HG03442 (cell line): ENCODE data around the gene NEK7.
A peak's percentile ranks its signal among the peaks of the same experiment; 100 is the strongest.

Source experiments
- ATAC-seq: cut with Tn5 transposase; IDR thresholded peaks from one replicate; pipeline ENCODE4 v1.9.1; 2021; ENCODE audit warnings: mild to moderate bottlenecking, moderate library complexity; ENCODE audit not compliant: unreplicated experiment

NEK7 gene

GRCh38 chr1:198253259-198253658 is 96.5 kb downstream of the NEK7 start:
- peak; percentile 67 for ATAC-seq

- peak; percentile 98 for ATAC-seq
These were observed 96.9 kb downstream of the NEK7 start for GRCh38 chr1:198253668-198254067.

- ATAC-seq: no peak
These were observed 97.7 kb downstream of the NEK7 start for GRCh38 chr1:198254521-198254920.

- no peak for ATAC-seq
These were observed 98.2 kb downstream of the NEK7 start for GRCh38 chr1:198254948-198255347.

GRCh38 chr1:198255784-198256183 is 99.0 kb downstream of the NEK7 start:
- no peak for ATAC-seq

GRCh38 chr1:198258491-198258890 is 101.7 kb downstream of the NEK7 start:
- ATAC-seq: peak; percentile 38

GRCh38 chr1:198259333-198260074 is 102.7 kb downstream of the NEK7 start:
- no peak for ATAC-seq

GRCh38 chr1:198261886-198262285 is 105.1 kb downstream of the NEK7 start:
- no peak for ATAC-seq

GRCh38 chr1:198263186-198263585 is 106.4 kb downstream of the NEK7 start:
- ATAC-seq: no peak

- no peak for ATAC-seq
These were observed 107.5 kb downstream of the NEK7 start for GRCh38 chr1:198264282-198264681.

- no peak for ATAC-seq
These were observed 108.4 kb downstream of the NEK7 start for GRCh38 chr1:198265073-198265661.

GRCh38 chr1:198267056-198267455 is 110.3 kb downstream of the NEK7 start:
- ATAC-seq: no peak

GRCh38 chr1:198267921-198268320 is 111.1 kb downstream of the NEK7 start:
- ATAC-seq: no peak

- ATAC-seq: no peak
These were observed 112.2 kb downstream of the NEK7 start for GRCh38 chr1:198268784-198269645.

- no peak for ATAC-seq
These were observed 112.8 kb downstream of the NEK7 start for GRCh38 chr1:198269646-198269940.

GRCh38 chr1:198270273-198270828 is 113.6 kb downstream of the NEK7 start:
- no peak for ATAC-seq

- ATAC-seq: no peak
These were observed 114.7 kb downstream of the NEK7 start for GRCh38 chr1:198271467-198271866.

- ATAC-seq: no peak
These were observed 115.7 kb downstream of the NEK7 start for GRCh38 chr1:198272492-198272891.

- no peak for ATAC-seq
These were observed 117.0 kb downstream of the NEK7 start for GRCh38 chr1:198273748-198274295.

- no peak for ATAC-seq
These were observed 118.8 kb downstream of the NEK7 start for GRCh38 chr1:198275597-198275996.

GRCh38 chr1:198276241-198276640 is 119.4 kb downstream of the NEK7 start:
- no peak for ATAC-seq
